Measurements from ENCODE around the gene NBPF3.

Gene NBPF3

DNA sequence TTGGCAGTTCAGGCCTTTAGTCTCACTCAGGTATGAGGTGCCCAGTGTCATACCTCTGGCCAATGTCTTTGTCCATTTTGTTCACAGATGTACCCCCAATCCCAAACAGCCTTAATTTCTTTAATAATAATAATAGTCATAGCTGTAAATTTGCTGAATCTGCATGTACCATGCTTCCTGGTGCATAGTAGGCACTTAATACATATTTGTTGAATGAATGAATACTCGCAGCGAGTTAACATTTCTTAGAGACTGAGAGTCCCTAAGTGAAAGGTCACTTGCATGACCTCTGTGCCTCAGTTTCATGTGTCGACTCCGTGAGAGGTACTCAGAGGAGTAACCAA is 81.8 kb downstream of the NBPF3 start:
- DNase-seq, result no peak

DNA sequence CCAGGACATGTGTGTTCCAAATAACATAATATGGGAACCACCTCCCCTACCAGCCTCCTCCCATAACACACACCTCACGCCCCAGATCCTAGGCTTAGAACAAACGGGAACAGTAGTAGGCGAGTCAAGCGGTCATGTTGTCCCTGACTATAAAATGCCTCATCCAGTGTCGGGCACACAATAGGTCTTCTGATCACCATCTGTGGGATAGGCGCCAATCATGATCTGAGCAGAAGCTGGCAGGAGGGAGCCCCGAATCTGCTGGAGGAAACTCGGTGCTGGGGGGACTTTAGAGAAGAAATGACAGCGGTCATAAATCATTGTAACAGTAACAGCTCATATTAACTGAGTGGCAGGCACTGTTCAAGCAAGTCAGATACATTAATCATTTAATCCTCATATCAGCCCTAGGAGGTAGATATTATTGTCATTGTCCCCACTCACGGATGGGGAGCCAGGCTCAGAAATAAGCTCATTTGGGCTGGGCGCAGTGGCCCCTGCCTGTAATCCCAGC is 82.6 kb downstream of the NBPF3 start:
- no peak for DNase-seq

DNA sequence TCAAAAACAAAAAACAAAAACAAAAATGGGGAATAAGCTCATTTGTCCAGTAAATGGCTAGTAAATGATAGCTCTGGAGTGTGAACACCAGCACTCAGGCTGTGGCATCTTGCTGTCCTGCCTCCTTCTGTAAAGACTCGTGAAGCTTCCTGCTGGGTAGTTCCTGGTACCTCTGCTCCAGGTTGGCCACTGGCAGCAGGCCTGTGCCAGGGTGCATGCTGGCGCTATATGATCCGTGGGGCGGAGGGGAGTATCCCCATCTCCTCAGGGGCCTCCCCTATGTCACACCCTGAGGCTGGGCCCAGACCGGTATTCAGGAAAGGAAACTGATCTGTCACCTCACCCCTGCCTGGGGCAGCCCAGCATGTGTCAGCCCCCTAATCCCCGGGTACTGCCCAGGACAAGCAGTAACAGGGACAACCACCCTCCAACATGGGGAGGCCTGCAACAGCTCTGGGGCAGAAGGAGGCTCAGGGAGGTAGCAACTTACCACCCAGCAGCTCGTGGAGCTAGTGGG is 83.4 kb downstream of the NBPF3 start:
- no peak for DNase-seq

DNA sequence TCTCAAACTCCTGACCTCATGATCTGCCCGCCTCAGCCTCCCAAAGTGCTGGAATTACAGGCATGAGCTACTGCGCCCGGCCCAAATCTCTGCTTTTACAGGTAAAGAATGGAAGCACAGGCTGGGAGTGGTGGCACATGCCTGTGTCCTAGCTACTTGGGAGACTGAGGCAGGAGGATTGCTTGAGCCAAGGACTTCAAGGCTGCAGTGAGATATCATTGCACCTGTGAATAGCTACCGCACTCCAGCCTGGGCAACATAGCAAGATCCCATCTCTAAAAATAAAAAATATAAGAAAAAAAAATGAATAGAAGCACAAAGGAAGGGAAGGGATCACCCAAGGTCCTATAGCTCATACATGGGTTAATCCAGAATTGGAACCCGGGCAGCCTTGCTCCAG is 84.3 kb downstream of the NBPF3 start:
- DNase-seq, result no peak

DNA sequence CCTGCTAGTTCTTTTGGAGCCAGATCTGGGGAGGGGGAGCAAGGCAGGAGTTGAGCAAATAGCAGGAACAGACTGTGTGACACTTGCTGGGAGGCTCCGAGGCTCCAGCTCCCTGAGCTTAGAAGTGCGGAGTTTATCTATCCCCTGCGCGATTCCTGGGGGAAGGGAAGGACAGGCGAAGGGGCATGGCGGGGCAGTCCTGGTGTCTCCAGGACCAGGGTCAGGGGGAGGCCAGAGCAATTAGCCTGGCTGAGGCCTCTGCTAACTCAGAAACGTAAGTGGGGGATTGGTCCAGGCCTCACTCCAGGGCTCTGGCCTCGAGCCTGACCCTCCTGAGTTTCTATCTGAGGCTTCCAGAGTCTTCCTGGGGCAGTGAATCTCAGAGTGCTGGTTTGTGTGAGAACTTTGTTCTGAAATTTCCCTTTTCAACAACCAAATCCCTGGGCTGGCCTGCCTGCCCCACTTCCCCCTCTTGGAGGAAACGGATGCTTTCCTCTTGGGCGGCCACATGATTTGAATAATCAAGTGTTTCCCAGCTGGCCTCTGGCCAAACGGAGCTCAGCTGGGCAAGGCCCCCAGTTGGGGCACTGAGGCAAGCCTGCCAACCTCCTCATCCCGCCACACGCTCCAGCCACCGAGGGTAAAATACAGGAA is 84.9 kb downstream of the NBPF3 start:
- DNase-seq, result peak; percentile 29 to 41

DNA sequence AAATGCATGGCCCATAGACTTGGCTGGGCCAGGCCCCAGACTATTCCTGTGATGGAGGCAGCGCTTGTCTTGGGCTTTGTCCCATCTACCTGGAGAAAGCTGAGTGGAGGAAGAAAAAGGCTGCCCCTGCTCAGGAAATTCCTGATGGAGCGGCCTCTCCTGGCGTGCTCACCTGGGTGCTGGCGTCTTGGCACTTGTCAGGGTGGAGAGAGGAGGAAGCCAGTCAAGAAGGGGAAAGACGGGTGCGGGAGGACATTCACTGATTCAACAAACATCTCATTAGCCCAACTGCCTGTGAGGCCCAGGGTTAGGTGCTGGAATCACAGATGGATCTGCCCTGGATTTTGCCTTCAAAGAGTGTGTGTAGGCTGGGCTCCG is 85.4 kb downstream of the NBPF3 start:
- no peak for DNase-seq

DNA sequence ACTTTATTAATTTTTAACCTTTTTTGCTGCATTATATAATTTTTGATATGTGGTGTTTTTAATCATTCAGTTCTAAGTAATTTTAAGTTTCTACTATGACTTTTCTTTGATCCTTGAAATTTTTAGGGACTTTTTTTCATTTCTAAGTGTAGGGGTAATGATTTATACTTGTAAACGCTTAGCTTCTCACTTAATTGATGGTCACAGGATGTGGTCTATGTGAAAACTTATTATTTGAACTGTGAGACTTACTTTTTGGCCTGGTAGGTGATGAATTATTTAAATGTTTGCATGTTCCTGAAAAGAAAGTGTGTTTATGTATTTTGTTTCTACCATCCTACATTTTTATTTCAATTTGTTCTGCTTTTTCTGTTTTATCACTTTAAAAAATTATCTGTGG is 86.5 kb downstream of the NBPF3 start:
- no peak for DNase-seq

DNA sequence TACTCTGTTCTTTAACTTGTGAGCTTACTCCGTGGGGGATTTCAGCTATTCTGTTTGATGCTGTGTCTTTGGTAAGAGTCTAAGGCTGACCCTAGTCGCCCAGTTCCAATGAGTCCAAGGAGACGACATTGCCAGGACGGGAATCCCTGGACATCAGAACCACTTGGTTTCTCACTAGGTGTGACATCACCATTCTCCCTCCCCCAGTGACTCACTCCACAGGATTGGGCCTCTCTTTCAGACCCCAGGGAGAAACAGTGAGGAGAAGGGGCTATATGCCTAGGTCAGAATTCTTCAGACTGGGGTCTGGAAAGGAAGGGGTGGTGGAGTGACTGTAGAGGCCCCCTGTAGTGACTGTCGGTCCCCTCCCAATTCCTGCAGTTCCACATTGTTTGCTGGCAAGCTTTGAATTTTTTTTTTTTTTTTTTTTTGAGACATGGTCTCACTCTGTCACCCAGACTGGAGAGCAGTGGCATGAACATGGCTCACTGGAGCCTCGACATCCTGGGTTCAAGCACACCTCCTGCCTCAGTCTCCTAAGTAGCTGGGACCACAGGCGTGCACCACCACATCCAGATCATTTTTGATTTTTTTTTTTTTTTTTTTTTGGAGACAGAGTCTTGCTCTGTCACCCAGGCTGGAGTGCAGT is 90.6 kb downstream of the NBPF3 start:
- no peak for DNase-seq

DNA sequence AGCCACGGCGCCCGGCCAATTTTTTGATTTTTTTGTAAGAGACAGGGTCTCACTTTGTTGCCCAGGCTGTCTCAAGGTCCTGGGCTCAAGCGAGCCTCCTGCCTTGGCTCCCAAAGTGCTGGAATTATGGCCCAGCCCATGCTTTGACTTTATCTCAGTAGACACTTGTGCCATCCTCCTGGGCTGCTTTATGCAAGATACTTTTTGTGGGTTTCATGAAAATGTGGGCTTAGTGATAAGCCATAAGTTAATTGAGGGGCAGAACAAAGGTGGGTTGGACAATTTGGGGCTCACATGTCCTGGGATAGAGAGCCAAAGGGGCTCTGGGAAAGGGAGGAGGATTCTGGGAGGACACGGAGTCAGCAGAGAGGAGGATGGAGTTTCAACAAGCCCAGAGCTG is 91.3 kb downstream of the NBPF3 start:
- no peak for DNase-seq

DNA sequence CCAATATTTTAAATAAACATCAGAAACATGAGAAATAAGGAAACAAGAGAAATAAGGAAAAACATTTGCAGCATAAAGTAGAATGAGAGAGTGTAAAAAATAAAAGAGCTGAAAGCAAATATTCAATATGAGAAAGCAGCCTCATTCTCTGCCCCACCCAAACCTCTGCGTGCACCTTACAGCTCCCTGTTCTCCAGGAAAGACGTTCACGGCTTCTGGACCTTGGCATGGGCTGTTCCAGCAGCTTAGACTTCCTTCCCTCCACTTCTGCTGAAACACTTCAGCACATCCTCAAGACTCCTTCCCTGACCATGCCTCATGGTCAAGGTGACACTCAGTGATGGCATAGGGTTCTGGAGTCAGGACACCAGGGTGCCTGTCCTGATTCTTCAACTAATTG is 92.6 kb downstream of the NBPF3 start:
- no peak for DNase-seq

DNA sequence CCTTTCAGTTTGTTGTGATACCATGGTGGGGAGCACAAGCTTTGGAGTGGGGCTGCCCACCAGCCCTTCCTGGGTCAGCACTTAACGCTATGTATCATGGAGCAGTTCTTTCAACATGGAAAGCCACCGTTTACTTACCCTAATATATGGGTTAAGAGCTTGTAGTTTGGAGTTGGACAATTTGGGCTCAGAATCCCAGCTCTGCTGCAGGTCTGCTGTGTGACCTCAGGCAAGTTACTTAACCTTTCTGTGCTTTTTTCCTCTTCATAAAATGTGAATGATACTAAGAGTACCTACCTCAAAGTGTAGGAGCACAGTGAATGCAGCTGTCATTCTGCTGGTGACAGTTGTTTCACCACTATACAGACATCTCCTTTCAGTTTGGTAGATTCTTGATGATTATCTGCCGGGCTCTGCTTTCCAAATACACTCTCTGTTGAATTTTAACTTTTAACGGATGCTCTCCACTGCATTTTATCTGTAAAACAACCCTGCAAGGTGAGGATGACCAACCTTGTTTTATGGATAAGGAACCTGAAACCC is 93.1 kb downstream of the NBPF3 start:
- no peak for DNase-seq

DNA sequence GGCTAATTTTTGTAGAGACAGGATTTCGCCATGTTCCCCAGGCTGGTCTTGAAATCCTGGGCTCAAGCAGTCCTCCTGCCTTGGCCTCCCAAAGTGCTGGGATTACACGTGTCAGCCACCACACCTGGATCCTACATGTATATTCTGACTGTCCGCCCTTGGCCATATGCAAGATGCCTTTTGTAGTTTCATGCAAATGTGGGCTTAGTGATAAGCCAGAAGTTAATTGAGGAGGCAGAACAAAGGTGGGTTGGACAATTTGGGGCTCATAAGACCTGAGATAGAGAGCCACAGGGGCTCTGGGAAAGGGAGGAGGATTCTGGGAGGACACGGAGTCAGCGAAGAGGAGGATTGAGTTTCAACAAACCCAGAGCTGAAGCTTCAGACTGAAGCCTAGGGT is 94.2 kb downstream of the NBPF3 start:
- DNase-seq, result no peak

All from Kasumi-1 (cell line).